Ovary (tissue), 9 donors: ENCODE results near the gene ABLIM1. TPM values are rescaled to one million over a fixed set of nuclear protein-coding genes. Genes with fewer than 3 reads are reported as not detected.

Source experiments
- DNase-seq, 5 donors: peaks; one replicate each; pipeline ENCODE4 v3.0.0-alpha.2; 2019 to 2020
- H3K27ac ChIP-seq, 2 donors: fragments of 200-600 bp; one replicate each; pipeline versions ENCODE4 v1.5.1 to v1.8.0; 2019 to 2022
- H3K27me3 ChIP-seq: fragments of 200-600 bp; one replicate; pipeline ENCODE4 v1.8.0; 2022
- H3K36me3 ChIP-seq: fragments of 200-600 bp; sonication (generic); one replicate; pipeline ENCODE4 v1.5.1; 2019
- H3K4me1 ChIP-seq: one replicate; pipeline ENCODE4 v1.8.1; 2013; ENCODE audit warnings: mild to moderate bottlenecking, moderate library complexity; ENCODE audit not compliant: insufficient read depth
- H3K4me3 ChIP-seq: fragments of 200-600 bp; sonication (generic); one replicate; pipeline ENCODE4 v1.5.1; 2017
- H3K9me3 ChIP-seq, 2 donors: fragments of 200-600 bp in 1 of 2; sonication (generic) in 1 of 2; one replicate each; pipeline versions ENCODE4 v1.5.1 to v1.8.1; 2013 to 2019; ENCODE audit warnings: mild to moderate bottlenecking in 1 of 2, moderate library complexity in 1 of 2
- CTCF ChIP-seq, 3 donors: fragments of 450-650 bp in 2 of 3; fragments of 200-600 bp in 1 of 3; IDR thresholded peaks; one replicate each; pipeline versions ENCODE4 v1.5.1 to v1.8.0; 2016 to 2022; ENCODE audit warnings: antibody characterized with exemption in 3 of 3, mild to moderate bottlenecking in 1 of 3
- EP300 ChIP-seq: sonication (generic); formaldehyde crosslinking; IDR thresholded peaks from one replicate; pipeline ENCODE4 v1.6.1; 2017; ENCODE audit warnings: antibody characterized with exemption
- POLR2A ChIP-seq: fragments of 450-650 bp; IDR thresholded peaks from one replicate; pipeline ENCODE4 v1.6.1; 2017; ENCODE audit warnings: antibody characterized with exemption, mild to moderate bottlenecking, moderate library complexity
- WGBS, 3 donors: extraction: QIAGEN DNeasy Blood & Tissue Kit in 1 of 3; methylation state at CpG; one replicate each; pipeline versions ENCODE4 v1.1.5 to v1.1.7; 2013 to 2017; 5-methylcytosine and 5-hydroxymethylcytosine counted together
- intact Hi-C, 4 donors: fragments of 100-400 bp; cut with DNase I; formaldehyde crosslinking; loops; one replicate each; pipeline versions ENCODE4 v1.11.0 to v1.15.1; 2022 to 2023
- polyA plus RNA-seq, 2 donors: library from polyadenylated mRNA; stranded (reverse); fragments of 200-250 nt in 1 of 2; fragments of 350-450 nt in 1 of 2; fragmentation: Illumina TruSeq in 1 of 2; extraction: RNeasy Lipid Tissue Mini Kit (QIAGEN cat#74804) in 1 of 2; gene quantifications; one replicate each; pipeline ENCODE4 v1.2.3, GENCODE V29; 2013 to 2014
- total RNA-seq, 7 donors: library from RNA; depleted of rRNA in 2 of 7; stranded (reverse); fragments of >200 nt in 2 of 7; fragmentation: NEBNext Ultra II Directional in 3 of 7; extraction: Animal tissue kit (Norgen Biotek cat#: 25700) in 3 of 7; gene quantifications; one replicate each; pipeline versions ENCODE4 v1.1.0 to v1.2.4, GENCODE V29; 2016 to 2023
- donor health status: DM: no; HTN: no; CAD: no; lungs with moderate emphysema.
- donor health status: DM: no; HTN: no; CAD: no.
- donor health status: Bipolar disorder and iron deficiency.
- donor health status: DM: yes; HTN: yes; CAD: no.
- donor health status: DM: no; HTN: no; CAD: no.
- donor health status: DM: yes; HTN: yes; CAD: no.

The ABLIM1 gene
- total and polyA plus RNA-seq, 9 donors, result 155 to 505 (median 283) TPM

DNA sequence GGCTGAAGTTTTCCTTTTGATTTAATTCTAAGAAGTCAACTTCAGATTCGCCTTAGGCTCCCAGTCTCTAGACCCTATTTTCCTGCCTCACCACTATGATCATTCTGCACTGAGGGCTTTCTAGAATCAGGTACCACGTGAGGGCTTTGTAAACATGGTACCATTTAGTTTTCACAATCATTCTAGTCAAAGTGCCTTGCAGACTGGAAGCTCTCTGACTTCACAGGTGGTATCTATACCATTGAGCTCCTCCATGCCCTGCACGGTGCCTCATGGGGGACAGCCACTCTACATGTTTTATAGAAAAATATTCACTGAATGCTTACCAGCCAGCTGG lies 106.5 kb downstream of the ABLIM1 start:
- TF ChIP-seq CTCF (IDR thresholded peaks at IDR 0.05) (no peak), POLR2A (no peak), EP300 (no peak)
- Histone ChIP-seq H3K36me3 (no peaks in the 10 kb centered on the region), H3K4me1 (peaks cover 2% of the 10 kb centered on the region), H3K27ac (no peak overlapping the region), H3K27me3 (no peaks in the 10 kb centered on the region), H3K9me3 (no peaks in the 10 kb centered on the region), H3K4me3 (no peak overlapping the region)
- no peak for DNase-seq
- 57 to 75% (median 75%) methylated on average over 3 of the region's 3 CpGs for WGBS, 3 donors
- intact Hi-C loops, result loop anchor here (5.0 to 10.0 kb wide), 5 partner anchors 83 to 233 kb away; no protein-coding TSS in a partner anchor

- TF ChIP-seq EP300, result no peak
- peak; percentile 51 to 60 (median 55) for TF ChIP-seq CTCF (IDR thresholded peaks at IDR 0.05)
- H3K4me1 ChIP-seq, result peaks cover 2% of the 10 kb centered on the region
- 39 to 58% (median 54%) methylated on average over 7 of the region's 7 CpGs for WGBS, 3 donors
- peak; percentile 44 to 74 (median 63) for DNase-seq
- H3K36me3 ChIP-seq, result no peaks in the 10 kb centered on the region
- no peak overlapping the region for H3K4me3 ChIP-seq
- no peak overlapping the region for H3K27ac ChIP-seq
- no peaks in the 10 kb centered on the region for H3K9me3 ChIP-seq
- H3K27me3 ChIP-seq, result no peaks in the 10 kb centered on the region
- intact Hi-C loops, result loop anchor here (5.0 to 10.0 kb wide), 5 partner anchors 84 to 234 kb away; no protein-coding TSS in a partner anchor
Measured at GRCh38 chr10:114550756-114551635, 107.1 kb downstream of the ABLIM1 start.

GRCh38 chr10:114548662-114549061 lies 109.4 kb downstream of the ABLIM1 start:
- H3K4me3 ChIP-seq, result no peak overlapping the region
- H3K4me1 ChIP-seq, result peaks cover 2% of the 10 kb centered on the region
- H3K27me3 ChIP-seq, result no peaks in the 10 kb centered on the region
- H3K9me3 ChIP-seq, result no peaks in the 10 kb centered on the region
- intact Hi-C loops, result loop anchor here (2.0 to 10.0 kb wide), 5 partner anchors 71 to 246 kb away; no protein-coding TSS in a partner anchor
- no peak overlapping the region for H3K27ac ChIP-seq
- WGBS, 3 donors, result 12 to 17% (median 13%) methylated on average over 5 of the region's 5 CpGs
- TF ChIP-seq POLR2A, result no peak
- peak; percentile 31 to 78 (median 76) for TF ChIP-seq CTCF (IDR thresholded peaks at IDR 0.05)
- TF ChIP-seq EP300, result no peak
- DNase-seq, result peak; percentile 57 to 80 (median 66)
- H3K36me3 ChIP-seq, result no peaks in the 10 kb centered on the region

GRCh38 chr10:114547514-114547913 lies 110.6 kb downstream of the ABLIM1 start:
- Histone ChIP-seq H3K4me3 (no peak overlapping the region), H3K4me1 (peaks cover 3% of the 10 kb centered on the region), H3K36me3 (no peaks in the 10 kb centered on the region), H3K27ac (no peak overlapping the region), H3K9me3 (no peaks in the 10 kb centered on the region), H3K27me3 (no peaks in the 10 kb centered on the region)
- WGBS, 3 donors, result 91 to 92% (median 92%) methylated on average over 14 of the region's 14 CpGs
- DNase-seq, result no peak
- intact Hi-C loops, result loop anchor here in 3 of 4 donors (5.0 to 10.0 kb wide), 4 partner anchors 70 to 245 kb away; no protein-coding TSS in a partner anchor
- TF ChIP-seq CTCF (IDR thresholded peaks at IDR 0.05), result no peak
- no peak for TF ChIP-seq POLR2A
- no peak for TF ChIP-seq EP300
